GM19455 (cell line): ENCODE results near the gene DCP1A.
"Not testable (repeated sequence)": the region's sequence is repeated elsewhere in the genome, so short reads cannot be mapped to it uniquely, and the experiment has no call there.

ENCODE experiments used
- ATAC-seq: cut with Tn5 transposase; IDR thresholded peaks from one replicate; pipeline ENCODE4 v1.9.1; 2021; ENCODE audit not compliant: unreplicated experiment

The DCP1A gene

DNA sequence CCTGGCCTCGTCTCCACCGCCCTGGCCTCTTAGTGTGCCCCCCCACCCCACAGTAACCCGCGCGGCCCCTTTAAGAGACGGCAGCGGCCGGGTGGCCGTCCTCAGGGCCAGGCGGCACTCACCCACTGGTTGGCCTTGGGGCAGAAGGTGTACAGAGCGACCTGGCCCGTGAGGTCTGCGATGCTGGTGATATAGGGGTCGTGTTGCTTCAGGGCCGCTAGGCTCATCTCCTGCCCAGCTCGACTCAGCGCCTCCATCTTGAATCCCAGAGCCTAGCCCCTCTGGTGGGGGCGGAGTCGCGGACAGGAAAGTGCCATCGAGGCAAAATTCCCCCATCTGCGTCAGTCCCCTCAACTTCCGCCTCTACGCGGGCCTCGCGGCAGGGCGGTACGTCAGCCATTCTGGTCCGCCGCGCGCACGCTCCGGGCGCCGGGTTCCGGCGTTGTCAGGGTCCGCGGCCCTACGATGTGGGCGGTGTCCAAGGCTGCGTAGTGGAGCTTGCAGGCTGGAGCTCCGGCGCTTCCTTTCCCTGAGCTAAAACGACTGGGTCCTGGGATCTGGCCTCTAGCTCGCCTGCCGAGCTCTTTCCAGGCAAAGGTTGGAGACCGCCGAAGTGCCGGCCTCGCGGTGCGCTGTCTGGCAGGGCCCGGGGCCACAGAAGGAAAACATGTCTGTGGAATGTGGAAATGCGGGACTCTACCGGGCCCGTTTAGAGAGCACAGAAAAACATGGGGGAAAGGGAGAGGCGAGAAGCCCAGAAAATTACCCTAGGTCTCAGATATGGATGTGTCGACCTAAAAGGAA is at the start of gene DCP1A:
DCP1A (minus strand) TSS at position 283 of the 804 bp plus-strand sequence; CDS start at position 257, 26 bp downstream.
- peak; percentile 98 for ATAC-seq

DNA sequence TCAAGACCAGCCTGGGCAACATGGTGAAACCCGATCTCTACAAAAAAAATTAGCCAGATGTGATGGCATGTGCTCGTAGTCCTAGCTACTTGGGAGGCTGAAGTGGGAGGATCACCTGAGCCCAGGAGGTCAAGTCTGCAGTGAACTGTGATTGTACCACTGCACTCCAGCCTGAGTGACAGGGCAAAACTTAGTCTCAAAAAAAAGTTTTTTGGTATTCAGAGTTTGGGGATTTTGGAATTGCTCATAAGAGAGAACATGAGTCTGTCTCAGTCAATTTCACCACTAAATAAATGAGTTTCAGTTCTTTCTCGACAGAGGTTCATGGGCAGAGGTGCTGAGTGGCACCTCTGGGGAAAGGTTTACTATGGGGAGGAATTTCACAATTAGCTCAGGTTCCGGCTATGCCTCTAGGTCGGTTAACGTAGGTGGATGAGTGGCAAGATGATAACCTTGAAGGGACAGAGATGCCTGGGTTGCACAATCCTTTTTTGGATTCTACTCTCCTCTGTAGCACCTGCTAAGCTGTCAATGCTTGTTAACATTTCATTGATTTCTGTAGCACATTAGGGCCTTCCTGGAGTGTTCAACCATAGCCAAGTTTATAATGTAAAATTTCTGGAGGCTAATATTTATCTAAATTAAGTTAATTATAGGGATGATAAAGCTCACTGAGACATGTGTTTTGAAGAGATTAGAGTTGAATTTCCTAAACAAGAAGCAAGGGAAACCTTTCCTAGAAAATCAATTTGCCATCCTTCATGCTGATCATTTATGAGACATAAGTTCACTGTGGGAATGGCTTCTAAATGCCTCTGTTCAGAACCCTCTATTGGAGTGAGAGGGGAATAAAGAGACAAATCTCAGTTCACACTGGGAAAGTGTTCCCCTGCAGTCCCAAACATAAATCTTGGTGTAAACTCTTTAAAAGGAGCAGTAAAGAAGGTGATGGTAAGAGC is 37.4 kb upstream of the DCP1A start:
- no peak for ATAC-seq

DNA sequence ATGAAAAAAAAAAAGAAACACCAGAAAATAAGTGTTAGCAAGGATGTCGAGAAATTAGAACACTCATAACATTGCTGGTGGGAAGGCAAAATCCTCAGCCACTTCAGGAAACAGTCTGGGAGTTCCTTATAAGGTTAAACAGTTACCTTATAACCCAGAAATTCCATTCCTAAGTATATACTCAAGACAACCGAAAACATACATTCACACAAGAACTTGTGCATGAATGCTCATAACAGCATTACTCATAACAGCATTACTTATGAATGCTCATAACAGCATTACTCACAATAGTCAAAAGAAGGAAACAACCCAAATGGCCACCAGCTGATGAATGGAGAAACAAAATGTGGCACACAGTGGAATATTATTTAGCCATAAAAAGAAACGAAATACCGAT is 34.8 kb upstream of the DCP1A start:
- no peak for ATAC-seq

DNA sequence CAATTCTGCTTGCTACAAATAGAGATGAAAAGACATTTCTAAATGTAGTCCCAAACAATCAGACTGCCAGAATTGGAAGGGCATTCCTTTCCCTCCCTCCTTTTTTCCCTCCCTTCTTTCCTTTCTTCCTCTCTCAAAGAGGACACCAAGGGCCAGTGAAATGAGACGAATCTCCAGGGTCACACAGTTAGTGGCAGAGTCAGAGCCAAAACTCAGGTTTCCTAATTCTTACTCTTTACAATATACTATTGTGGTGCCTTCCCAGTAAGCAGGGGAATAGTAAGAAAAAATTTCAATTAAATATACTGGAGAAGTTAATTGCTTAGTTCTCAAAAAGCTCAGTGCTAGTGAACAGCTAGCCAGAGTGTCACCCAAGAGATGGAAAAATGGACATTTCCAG is 33.0 kb upstream of the DCP1A start:
- no peak for ATAC-seq

DNA sequence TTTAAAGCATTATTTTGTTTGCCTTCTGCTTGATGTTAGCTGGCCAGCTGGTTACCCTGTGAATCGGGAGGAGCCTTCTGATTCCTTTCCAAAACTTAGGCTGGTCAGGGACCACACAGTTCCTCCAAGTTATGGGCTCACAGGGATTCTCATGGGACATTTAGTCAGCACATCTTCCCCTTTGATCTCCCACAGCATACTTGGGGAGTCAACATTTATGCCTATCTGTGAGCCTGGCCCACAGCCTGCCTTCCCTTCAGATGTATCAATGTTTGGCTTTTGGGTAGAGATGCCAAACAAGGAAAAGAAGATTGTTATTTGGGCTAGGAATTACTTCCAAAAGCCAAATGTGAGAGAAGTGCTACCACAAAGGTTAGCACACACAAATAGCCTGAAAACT is 32.6 kb upstream of the DCP1A start:
- ATAC-seq: no peak

DNA sequence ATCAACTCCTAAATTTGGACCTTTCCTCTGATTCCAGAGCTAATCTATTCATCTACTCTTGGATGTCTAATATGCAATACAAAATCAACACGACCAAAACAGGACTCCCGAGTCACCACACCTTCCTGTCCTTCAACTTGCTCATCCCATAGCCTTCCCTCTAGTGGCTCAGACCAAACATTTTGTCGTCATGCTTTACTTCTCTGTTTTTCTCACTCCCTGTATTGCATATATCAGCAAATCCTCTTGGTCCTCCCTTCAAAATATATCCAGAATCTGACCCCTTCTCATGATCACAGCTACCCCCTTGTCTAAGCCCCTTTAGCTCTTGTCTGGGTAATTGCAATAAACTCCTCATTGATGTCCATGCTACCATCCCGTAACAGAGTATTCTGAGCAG is 30.5 kb upstream of the DCP1A start:
- ATAC-seq: no peak

DNA sequence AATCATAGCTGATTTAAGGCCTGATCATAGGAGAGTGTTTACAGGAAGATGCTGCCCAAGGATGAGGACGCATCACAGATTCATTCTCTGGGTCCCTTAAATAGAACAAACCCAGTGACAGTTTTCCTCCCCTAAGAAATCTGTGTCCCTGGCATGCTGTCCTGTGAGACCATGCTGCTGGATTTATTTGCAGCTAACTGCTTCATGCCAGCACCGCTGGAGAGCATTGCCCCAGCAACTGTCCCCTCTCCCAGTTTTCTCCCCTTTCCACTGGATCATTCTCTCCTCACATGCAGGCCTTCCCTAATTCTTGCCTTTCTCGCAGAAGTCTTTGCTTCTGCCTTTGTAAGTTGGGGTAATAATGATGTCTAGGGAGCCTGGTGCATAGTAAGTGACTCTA is 29.3 kb upstream of the DCP1A start:
- ATAC-seq: no peak

DNA sequence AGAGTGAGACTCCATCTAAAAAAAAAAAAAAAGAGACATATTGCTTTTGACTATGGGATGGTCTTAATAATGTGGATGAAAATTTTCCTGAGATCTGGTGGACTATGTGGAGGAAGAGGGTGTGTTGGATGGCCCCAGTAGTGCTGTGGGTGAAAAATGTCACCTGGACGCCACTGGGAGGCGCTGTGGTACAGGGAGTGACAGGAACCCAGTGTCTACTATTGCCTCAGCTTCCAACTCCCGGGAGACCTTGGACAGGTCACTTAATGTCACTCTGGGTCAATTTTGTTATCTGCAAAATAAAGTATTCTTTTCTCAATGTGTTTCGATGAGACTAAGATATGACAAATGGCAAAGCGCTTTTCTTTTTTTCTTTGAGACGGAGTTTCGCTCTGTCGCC is 27.7 kb upstream of the DCP1A start:
- ATAC-seq: no peak

DNA sequence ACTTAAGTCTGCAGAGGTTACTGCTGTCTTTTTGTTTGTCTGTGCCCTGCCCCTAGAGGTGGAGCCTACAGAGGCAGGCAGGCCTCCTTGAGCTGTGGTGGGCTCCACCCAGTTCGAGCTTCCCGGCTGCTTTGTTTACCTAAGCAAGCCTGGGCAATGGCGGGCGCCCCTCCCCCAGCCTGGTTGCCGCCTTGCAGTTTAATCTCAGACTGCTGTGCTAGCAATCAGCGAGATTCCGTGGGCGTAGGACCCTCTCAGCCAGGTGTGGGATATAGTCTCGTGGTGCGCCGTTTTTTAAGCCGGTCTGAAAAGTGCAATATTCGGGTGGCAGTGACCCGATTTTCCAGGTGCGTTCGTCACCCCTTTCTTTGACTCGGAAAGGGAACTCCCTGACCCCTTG is 23.4 kb upstream of the DCP1A start:
- not testable (repeated sequence) for ATAC-seq

DNA sequence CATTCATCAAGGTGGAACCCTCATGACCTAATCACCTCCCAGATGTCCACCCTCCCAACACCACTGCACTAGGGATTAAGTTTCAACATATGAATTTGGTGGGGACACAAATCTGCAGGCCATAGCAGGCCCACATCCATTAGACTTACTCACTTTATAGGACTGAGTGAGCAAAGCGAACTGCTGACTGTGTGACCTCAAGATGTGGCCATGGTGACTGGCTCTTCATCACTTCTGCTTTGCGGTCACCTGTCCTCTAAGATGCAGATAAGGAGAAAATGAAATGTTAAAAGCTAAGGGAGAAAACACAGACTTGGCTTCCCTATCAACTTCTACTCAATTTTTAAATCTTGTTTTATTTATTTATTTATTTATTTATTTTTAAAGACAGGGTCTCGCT is 14.5 kb upstream of the DCP1A start:
- ATAC-seq: no peak

DNA sequence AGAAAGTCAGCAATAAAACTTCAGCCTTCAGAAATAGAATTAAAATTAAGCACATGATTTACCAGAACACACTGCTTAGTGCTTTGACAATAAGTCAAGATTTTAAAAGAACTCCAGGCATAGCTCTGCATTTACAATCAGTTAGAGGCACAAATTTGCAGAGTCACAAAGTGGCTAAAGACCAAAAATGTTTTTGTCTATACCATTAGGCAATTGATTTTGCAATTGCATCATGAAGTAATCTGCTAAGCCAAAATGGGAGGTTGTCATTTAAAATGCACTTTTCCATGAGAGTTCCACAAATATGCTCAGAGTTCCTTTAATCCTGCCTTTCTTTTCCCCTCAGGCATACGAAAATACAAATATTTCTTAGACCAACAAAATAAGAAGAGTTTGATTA is 10.1 kb upstream of the DCP1A start:
- ATAC-seq: no peak

DNA sequence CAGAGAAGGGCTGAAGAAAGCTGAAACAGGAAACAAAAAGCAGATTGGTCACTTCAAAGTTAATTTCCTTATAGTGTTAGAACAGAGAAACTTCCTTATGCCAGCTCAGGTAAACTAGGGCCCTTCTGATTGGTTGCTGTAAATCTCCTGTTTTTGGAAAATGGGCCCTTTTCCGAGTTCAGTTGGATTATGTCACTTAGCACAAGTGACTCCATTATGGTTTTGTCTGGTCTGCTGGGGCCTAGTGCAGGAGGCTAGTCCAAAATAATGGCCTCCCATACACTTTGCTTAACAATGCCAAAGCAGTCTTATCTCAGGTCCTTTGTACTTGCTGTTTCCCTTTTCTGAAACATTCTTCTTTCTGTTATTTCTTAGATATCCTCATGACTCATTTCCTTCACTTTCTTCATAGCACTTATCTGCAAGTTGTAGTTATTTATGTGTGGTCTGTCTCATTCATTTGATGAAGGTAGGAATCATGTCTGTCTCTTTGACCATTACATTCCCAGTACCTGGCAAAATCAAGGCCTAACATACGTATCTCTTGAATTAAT is 7.7 kb upstream of the DCP1A start:
- no peak for ATAC-seq

DNA sequence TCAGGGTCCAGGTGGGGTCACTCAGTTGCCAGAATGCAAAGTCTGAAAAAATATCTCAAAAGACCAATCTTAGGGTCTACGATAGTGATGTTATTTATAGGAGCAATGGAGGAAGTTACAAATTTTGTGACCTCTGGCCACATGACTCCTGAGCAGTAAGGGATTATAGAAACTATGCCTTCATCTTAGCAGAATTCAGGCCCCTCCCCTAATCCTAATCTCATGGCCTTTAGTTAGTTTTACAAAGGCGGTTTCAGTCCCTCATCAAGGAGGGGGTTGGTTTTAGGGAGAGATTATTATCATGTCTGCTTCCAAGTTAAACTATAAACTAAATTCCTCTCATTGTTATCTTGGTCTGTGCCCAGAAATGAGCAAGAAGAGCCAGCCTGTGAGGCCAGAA is 5.9 kb upstream of the DCP1A start:
- ATAC-seq: no peak

DNA sequence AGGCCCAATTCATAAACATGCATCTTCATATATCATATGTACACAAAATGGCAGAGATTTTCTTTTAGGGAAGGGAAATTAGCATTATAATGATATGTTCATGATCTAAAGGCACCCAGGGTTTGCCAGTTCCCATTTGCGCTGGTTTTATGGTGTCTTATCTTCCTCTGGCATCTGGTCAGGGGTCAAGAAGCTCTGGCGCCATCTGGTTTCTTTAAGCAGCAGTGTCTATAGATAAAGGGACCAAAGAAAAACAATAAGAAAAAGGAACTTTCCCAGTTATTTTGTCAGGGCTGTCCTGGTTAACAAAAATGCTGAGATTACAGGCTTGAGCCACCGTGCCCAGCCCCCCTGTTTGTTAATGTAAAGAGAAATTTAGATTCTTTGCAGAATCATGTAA is 3.3 kb upstream of the DCP1A start:
- no peak for ATAC-seq

DNA sequence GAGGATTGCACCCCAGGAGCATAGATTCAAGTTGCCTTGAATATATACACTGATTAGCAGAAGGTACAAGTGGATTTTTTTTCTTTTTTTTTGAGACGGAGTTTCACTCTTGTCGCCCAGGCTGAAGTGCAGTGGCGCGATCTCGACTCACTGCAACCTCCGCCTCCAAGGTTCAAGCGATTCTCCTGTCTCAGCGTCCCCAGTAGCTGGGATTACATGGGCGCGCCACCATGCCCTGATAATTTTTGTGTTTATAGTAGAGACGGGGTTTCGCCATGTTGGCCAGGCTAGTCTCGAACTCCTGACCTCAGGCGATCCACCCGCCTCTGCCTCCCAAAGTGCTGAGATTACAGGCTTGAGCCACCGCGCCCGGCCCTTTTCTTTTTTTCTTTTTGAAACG is 775 bp upstream of the DCP1A start:
- ATAC-seq: not testable (repeated sequence)

DNA sequence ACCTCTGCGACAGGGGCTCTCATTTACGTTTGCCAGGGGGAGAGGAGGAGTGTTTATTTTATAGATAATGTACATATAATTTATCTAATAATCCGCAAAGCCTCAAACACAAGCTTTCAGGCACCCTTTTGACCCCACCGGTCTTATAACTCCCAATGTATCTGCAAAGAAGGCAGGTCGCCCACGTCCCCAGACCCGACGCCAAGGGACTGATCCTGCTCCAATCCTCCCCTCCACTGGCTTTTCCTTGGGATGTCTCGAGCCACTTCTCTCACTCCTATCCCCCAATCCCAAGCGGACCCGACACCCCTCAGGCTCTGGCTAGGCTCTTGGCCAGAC is 452 bp downstream of the DCP1A start:
- ATAC-seq: no peak

DNA sequence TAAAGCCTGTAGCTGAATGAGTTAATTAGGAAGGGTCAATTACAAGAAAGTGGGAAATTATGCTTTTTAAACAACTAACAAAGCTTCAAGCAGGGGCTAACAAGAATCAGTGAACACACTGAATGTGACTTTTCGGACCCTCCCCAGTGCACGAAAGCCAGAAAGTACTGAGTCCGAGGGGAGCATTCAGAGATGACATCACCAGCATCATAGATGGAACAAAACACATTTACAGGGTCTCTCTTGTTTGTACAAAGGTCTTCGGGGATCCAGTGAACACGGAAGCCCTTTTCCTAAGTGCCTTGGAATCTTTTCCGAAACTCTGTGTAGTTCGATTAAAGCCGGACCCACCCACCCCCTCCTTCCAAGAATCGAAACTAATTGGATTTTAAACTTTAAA is 829 bp downstream of the DCP1A start:
- no peak for ATAC-seq

DNA sequence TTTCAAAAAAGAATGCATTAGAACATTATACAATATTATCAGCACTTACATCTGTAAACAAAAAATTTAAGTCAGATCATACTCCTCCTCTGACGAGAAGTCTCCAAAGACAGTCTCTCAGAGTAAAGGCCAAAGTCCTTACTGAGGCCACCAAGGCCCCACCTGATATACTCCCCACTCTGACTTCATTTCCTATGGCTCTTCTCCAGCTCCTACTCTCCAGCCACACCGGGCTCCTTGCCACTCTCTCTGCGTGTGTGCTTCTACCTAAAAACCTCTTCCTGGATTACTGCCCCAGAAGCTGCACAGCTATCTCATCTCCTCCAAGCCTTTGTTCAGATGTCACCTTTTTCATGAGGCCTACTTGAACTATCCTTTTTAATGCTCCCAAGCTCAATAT is 5.0 kb downstream of the DCP1A start:
- no peak for ATAC-seq

DNA sequence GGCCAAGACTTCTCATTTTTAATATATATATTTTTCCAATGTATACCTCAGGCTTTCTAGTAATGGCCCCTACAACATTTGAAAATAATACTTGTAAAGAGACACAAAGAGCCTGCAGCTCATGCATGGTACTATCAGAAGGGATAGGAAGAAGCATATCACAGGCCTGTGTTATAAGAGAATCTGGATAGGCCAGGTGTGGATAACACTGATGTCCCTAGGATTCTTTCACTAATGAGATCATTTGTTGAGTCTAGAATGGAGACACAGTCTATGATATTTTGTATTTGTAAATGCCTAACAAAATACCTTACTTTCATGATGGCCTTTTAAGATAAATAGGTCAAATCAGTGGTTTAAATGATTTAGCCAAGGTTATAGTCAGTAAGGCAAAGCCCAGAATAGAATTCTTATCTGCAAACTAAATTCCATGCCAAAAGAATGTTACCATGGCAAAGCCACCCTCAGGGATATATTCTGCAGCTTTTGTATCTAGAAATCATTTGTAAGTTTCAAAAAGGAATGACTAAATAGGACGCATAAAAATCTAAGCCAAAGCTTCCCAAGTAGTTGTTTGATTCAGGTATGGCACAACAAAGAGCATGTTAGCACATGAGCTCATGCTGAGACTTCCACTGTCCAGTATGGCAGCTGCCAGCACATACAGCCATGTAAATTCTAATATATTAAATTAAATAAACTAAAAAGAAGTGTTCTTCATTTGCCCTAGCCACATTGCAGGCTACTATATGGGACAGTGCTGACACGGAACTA is 10.0 kb downstream of the DCP1A start:
- no peak for ATAC-seq

DNA sequence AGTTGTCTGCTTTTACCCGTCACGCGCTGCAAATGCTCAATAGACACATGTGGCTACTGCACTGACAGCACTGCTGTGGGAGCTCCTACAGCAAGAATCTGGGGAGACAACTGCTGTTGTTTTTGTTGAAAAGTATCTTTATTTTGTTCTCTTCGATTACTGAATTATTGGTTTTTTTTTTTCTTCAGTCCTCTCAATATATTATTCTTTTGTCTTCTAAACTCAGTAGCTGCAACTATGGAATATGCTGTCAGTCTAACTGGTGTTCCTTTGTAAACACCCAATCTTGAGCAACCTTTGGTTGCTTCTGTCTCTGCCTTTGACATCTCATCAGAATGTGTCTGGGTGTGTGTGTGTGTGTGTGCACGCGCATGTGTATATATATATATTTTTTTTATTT is 12.6 kb downstream of the DCP1A start:
- no peak for ATAC-seq

DNA sequence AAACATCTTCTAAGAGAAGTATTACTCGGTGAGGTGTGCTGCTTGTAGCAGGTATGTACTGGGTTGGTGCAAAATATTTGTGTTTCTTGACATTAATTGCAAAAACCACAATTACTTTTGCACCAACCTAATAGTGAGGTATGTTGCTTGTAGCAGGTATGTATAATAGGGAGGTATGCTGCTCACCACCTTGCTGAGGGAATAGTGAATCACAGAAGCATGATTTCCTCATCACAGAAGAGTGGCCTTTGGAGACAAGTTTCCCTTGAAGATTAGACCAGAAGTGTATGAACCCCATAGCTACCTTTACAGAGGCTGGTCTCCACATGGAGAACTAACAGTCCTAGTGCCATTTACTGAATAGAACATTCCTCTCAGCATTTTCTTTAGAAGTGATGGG is 15.5 kb downstream of the DCP1A start:
- ATAC-seq: no peak
